Measurements from ENCODE around the gene CD80.
"Not testable (repeated sequence)": the region's sequence is repeated elsewhere in the genome, so short reads cannot be mapped to it uniquely, and the experiment has no call there.

The CD80 gene

GRCh38 chr3:119558626-119559317 is 642 bp downstream of the CD80 start:
- no peak for DNase-seq (ENCODE audit: low read depth)
- no peak overlapping the region for H3K4me3 ChIP-seq (ENCODE audit: control insufficient read depth, low read depth, low read length)

DNA sequence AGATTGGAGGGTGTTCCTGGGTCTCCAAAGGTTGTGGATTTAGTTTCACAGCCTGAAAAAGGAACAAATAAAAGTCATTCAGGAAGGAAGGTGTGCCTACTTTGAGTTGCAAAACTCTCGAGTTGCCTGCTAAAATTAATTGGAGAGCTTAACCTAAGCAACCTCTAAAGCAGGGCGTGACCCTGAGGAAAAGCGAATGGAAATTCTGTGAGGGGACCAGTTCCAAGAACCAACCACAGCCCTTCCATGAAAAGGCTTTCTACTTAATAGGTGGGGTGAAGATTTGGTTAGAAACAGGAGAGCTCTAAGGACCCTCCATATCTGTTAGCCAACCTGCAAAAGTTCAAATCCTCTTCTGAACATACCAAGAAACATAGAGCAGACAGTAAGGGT is 1.5 kb downstream of the CD80 start:
- TF ChIP-seq, protein P1, sequence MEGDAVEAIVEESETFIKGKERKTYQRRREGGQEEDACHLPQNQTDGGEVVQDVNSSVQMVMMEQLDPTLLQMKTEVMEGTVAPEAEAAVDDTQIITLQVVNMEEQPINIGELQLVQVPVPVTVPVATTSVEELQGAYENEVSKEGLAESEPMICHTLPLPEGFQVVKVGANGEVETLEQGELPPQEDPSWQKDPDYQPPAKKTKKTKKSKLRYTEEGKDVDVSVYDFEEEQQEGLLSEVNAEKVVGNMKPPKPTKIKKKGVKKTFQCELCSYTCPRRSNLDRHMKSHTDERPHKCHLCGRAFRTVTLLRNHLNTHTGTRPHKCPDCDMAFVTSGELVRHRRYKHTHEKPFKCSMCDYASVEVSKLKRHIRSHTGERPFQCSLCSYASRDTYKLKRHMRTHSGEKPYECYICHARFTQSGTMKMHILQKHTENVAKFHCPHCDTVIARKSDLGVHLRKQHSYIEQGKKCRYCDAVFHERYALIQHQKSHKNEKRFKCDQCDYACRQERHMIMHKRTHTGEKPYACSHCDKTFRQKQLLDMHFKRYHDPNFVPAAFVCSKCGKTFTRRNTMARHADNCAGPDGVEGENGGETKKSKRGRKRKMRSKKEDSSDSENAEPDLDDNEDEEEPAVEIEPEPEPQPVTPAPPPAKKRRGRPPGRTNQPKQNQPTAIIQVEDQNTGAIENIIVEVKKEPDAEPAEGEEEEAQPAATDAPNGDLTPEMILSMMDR (conservative IDR thresholded peaks at IDR 0.05; ENCODE audit: control insufficient read depth, insufficient read depth, low read depth, low read length), result no peak
- H3K4me3 ChIP-seq (ENCODE audit: control insufficient read depth, low read depth, low read length), result no peak overlapping the region
- no peak for DNase-seq (ENCODE audit: low read depth)

More at GRCh38 chr3:119558626-119559317, 642 bp downstream of the CD80 start:
- TF ChIP-seq, protein P1 (conservative IDR thresholded peaks at IDR 0.05; ENCODE audit: control insufficient read depth, insufficient read depth, low read depth, low read length), result no peak

- H3K4me3 ChIP-seq (ENCODE audit: control insufficient read depth, low read depth, low read length), result no peak overlapping the region
- DNase-seq (ENCODE audit: low read depth), result no peak
- TF ChIP-seq, protein P1 (conservative IDR thresholded peaks at IDR 0.05; ENCODE audit: control insufficient read depth, insufficient read depth, low read depth, low read length), result no peak
Measured at GRCh38 chr3:119557192-119557876, 2.1 kb downstream of the CD80 start.

DNA sequence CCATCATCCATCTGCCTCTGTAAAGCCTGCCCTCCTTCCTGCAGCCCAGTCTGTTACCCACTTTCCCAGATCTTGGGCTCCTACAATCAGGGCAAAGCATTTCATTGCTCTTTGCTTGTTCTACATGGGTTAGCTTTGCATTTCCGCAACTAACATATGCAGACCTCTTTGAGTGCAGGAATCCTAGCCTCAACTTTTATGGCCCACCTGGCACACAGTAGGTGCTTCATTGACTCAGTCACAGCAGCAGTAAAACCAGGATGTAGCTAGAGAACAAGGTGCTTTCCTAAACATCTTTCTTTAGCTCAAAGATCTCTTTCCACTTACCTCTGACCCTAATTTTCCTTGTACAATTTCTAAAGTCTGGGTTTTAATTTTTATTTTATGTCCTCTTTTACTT is 3.5 kb downstream of the CD80 start:
- no peak overlapping the region for H3K4me3 ChIP-seq (ENCODE audit: control insufficient read depth, low read depth, low read length)
- TF ChIP-seq, protein P1 (conservative IDR thresholded peaks at IDR 0.05; ENCODE audit: control insufficient read depth, insufficient read depth, low read depth, low read length), result no peak
- DNase-seq (ENCODE audit: low read depth), result no peak

DNA sequence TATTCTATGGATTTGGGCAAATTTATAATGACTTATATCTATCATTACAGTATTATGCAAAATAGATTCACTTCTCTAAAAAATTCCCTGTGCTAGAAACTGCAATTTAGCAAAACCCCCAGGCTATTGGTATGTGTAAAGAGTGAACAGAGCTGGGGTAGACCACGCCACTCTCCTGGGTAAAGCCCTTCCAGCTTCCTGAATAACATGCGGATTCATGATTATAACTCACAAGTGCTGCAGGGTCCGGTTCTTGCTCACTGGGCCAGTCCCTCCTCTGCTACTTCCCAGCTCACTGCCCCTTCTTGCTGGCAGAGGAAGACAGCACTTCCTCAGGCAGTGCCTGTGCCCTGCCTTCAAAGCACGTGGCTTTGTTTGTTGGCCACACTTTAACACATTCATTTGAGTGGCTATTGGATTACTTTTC is 4.1 kb downstream of the CD80 start:
- TF ChIP-seq, protein P1 (conservative IDR thresholded peaks at IDR 0.05; ENCODE audit: control insufficient read depth, insufficient read depth, low read depth, low read length), result no peak
- no peak overlapping the region for H3K4me3 ChIP-seq (ENCODE audit: control insufficient read depth, low read depth, low read length)
- no peak for DNase-seq (ENCODE audit: low read depth)

DNA sequence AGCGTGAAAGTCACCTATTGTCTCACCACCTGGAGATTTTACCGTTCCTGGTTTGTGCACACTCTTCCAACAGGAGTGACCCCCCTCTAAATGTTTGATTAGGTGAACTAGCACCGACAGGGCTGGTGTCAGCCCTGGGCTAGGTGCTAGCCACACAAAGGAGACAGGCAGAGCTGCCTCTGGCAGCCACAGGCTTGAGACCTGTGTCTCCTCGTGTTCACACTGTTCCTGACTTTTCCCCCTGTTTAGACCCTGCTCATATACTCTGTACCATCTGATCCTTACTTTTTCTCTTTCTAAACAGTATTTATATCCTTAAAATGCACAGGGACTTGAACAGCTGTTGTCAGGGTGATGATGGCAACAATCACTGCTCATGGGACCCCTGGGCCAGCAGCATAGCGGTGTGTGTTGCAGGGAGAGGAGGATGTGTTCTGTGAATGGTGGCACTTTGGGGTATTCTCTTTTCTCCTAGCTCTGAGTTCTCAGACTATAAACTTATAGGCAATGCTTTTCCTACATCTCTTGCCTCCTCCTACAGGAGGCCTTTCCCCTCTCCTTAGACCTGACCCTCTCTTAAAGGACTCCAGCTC is 5.5 kb downstream of the CD80 start:
- H3K4me3 ChIP-seq (ENCODE audit: control insufficient read depth, low read depth, low read length), result no peak overlapping the region
- TF ChIP-seq, protein P1 (conservative IDR thresholded peaks at IDR 0.05; ENCODE audit: control insufficient read depth, insufficient read depth, low read depth, low read length), result no peak
- no peak for DNase-seq (ENCODE audit: low read depth)

DNA sequence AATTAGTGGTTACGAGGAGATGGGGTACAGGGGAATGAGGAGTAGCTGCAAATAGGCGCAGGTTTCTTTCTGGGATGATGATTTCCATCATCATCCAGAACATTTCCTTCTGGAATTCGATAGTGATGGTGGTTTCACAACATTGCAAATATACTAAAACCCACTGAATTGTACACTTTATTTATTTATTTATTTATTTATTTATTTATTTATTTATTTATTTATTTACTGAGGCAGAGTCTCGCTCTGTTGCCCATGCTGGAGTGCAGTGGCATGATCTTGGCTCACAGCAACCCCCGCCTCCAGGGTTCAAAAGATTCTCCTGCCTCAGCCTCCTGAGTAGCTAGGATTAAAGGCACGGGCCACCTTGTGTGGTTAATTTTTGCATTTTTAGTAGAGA is 6.5 kb downstream of the CD80 start:
- not testable (repeated sequence) for DNase-seq (ENCODE audit: low read depth); H3K4me3 ChIP-seq (ENCODE audit: control insufficient read depth, low read depth, low read length)

Measured in fibroblast of mammary gland (primary cell).